Muscle layer of duodenum (tissue), 2 donors: ENCODE measurements around the gene SLC25A1.

Experiments used
- H3K27ac ChIP-seq: one replicate; pipeline ENCODE4 v1.7.0; 2013; ENCODE audit warnings: mild to moderate bottlenecking, low read length
- H3K27me3 ChIP-seq: one replicate; pipeline ENCODE4 v1.7.0; 2013; ENCODE audit warnings: low read depth, mild to moderate bottlenecking, control low read depth, low read length
- H3K36me3 ChIP-seq, 2 donors: one replicate each; pipeline ENCODE4 v1.7.0; 2013; ENCODE audit warnings: low read length in 2 of 2, control low read depth in 1 of 2, mild to moderate bottlenecking in 1 of 2; ENCODE audit not compliant: insufficient read depth in 2 of 2, control insufficient read depth in 1 of 2
- H3K4me1 ChIP-seq, 2 donors: one replicate each; pipeline ENCODE4 v1.7.0; 2013; ENCODE audit warnings: low read length in 2 of 2, mild to moderate bottlenecking in 2 of 2, control low read depth in 1 of 2, moderate library complexity in 1 of 2; ENCODE audit not compliant: insufficient read depth in 2 of 2, control insufficient read depth in 1 of 2
- H3K4me3 ChIP-seq, 2 donors: one replicate each; pipeline ENCODE4 v1.7.0; 2013; ENCODE audit warnings: low read length in 2 of 2, low read depth in 1 of 2, mild to moderate bottlenecking in 1 of 2
- H3K9me3 ChIP-seq, 2 donors: one replicate each; pipeline ENCODE4 v1.7.0; 2013; ENCODE audit warnings: low read length in 2 of 2, control low read depth in 1 of 2, mild to moderate bottlenecking in 1 of 2; ENCODE audit not compliant: control insufficient read depth in 1 of 2
- donor health status: healthy.

SLC25A1 gene

DNA sequence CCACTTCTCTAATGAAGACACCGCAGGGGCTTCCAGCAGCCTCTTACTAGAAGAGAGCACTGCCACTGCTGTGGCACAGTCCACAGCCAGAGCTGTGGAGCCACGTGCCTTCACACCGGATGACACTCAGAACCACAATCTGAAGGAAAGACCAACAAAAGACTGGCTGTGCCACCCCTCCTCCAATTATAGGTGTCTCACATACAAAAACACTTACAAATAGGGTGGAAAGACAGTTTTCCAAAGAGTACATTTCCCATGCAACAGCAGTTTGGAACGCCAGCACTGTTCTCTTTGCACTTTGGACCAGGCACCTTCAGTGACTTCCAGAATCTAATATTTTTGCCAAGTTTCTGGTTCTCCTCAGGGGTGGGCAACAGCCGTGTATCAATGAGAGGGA is 38.0 kb upstream of the SLC25A1 start:
- Histone ChIP-seq H3K27ac (no peak overlapping the region), H3K27me3 (no peaks in the 10 kb centered on the region), H3K9me3 (no peaks in the 10 kb centered on the region), H3K4me3 (no peak overlapping the region), H3K4me1 (no peaks in the 10 kb centered on the region), H3K36me3 (peaks cover 0 to 19% of the 10 kb centered on the region in 2 donors)

DNA sequence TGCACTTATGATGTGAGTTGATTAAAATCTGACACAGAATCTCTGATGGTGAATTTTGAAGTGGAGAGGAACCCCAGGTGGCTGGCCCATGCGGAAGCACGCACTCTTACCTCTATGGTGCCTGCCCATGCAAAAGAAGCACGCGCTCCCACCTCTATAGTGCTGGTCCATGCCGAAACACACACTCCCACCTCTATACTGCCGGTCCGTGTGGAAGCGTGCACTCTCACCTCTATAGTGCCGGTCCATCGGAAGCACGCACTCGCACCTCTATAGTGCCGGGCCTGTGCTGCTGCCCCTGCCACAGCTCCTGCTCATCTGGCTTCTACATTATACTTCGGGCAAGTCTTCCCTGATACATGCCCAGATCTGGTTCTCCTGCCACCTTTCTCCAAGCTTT is 36.8 kb upstream of the SLC25A1 start:
- no peaks in the 10 kb centered on the region for H3K4me1 ChIP-seq
- no peak overlapping the region for H3K27ac ChIP-seq
- no peaks in the 10 kb centered on the region for H3K9me3 ChIP-seq
- H3K27me3 ChIP-seq: no peaks in the 10 kb centered on the region
- H3K36me3 ChIP-seq: peaks cover 0 to 7% of the 10 kb centered on the region in 2 donors
- no peak overlapping the region for H3K4me3 ChIP-seq

DNA sequence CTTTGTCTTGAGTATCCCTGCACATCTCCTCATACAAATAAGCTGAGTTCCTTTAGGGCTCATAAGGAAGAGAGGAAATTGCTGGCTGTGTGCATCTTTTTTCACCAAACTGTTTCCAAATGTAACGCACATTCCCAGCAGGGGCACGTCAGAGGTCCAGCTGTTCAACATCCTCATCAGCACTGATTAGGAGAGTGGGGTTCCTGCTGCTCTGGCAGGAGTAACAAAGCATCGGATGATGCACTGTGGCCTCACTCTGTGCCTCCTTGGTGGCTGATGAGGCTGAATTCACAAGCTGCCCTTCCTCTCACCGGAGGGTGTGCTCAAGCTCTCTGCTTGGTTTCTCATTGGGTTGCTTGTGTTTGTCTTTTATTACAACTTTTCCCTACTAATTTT is 35.5 kb upstream of the SLC25A1 start:
- H3K27ac ChIP-seq: no peak overlapping the region

DNA sequence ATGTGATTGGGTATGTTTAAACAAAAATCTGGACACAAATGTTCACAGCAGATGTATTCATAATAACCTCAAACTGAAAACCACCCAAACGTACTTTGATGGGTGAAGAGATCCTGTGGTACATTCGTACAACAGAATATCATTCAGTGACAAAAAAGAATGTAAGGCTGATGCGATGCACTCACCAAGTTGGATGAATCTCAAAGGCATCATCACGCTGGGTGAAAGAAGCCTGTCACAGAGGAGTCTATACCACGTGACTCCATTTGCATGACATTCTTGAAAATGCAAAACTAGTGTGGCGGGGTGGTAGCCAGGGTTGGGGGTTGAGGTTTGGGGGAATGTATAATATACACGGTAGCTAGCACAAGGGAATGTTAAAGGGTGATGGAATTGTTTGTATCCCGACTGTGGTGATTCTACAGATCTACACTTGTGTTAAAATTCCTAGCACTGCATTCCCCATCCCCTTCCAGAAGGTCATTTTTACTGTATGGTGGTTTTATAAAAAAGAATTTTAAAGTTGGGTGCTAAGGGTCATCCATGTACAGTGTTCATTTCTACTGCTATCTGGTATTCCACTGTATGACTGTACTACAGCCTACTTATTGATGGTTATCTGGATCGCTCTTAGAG is 35.0 kb upstream of the SLC25A1 start:
- H3K36me3 ChIP-seq: peaks cover 0 to 17% of the 10 kb centered on the region in 2 donors
- H3K9me3 ChIP-seq: no peaks in the 10 kb centered on the region
- no peaks in the 10 kb centered on the region for H3K27me3 ChIP-seq
- H3K4me1 ChIP-seq: no peaks in the 10 kb centered on the region
- no peak overlapping the region for H3K4me3 ChIP-seq
- H3K27ac ChIP-seq: no peak overlapping the region

More for the DNA sequence above, 35.5 kb upstream of the SLC25A1 start:
- no peaks in the 10 kb centered on the region for H3K9me3 ChIP-seq
- no peaks in the 10 kb centered on the region for H3K4me1 ChIP-seq
- no peak overlapping the region for H3K4me3 ChIP-seq
- H3K27me3 ChIP-seq: no peaks in the 10 kb centered on the region
- H3K36me3 ChIP-seq: peaks cover 0 to 12% of the 10 kb centered on the region in 2 donors

DNA sequence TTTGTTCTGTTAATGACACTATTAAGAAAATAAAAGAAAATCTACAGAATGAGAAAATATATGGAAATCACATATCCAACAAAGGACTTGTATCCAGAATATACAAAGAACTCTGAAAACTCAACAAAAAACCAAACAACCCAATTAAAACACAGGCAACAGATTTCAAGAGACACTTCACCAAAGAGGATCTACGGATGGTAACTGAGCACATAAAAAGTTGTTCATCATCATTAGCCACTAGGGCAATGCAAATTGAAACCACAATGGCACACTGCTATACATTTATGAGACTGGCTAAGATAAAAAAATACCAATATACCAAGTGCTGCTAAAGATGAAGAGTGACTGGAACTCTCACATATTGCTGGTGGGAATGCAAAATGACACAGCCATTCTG is 34.5 kb upstream of the SLC25A1 start:
- Histone ChIP-seq H3K9me3 (no peaks in the 10 kb centered on the region), H3K4me1 (no peaks in the 10 kb centered on the region), H3K36me3 (peaks cover 0 to 18% of the 10 kb centered on the region in 2 donors), H3K27ac (no peak overlapping the region), H3K27me3 (no peaks in the 10 kb centered on the region), H3K4me3 (no peak overlapping the region)

DNA sequence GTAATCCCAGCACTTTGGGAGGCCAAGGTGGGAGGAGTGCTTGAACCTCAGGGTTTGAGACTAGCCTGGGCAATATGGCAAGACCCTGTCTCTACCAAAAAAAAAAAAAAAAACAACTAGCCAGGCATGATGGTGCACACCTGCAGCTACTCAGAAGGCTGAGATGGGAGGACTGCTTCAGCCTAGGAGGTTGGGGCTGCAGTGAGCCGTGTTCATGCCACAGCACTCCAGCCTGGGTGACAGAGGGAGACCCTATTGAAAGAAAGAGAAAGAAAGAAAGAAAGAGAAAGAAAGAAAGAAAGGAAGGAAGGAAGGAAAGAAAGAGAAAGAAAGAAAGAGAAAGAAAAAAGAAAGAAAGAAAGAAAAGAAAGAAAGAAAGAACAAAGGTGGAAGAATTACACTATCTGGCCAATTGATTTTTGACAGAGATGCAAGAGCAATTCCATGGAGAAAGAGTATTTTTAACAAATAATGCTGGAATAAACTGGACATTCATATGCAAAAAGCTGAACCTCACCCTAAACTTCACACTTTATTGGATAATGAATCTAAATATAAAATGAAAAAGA is 33.9 kb upstream of the SLC25A1 start:
- no peak overlapping the region for H3K27ac ChIP-seq

DNA sequence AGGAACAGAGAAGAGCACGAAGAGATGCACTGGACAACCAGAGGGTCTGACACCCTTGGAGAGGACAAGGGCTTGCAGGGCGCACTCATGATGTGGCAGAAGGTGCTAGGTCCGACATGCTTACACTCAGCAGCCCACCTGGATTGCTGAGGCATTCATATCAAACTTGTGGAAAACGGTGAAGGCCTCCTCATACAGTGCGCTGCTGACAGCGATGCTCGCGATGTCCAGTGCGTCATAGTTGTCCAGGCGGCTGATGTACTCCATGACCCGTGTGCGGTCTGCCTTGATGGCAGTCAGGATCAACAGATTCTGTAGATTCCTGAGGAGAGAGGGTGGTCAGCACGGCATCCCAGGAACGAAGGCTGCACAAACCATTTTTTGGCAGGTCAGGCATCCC is 31.7 kb upstream of the SLC25A1 start:
- no peak overlapping the region for H3K4me3 ChIP-seq
- no peaks in the 10 kb centered on the region for H3K27me3 ChIP-seq
- no peaks in the 10 kb centered on the region for H3K9me3 ChIP-seq
- no peaks in the 10 kb centered on the region for H3K4me1 ChIP-seq
- no peak overlapping the region for H3K27ac ChIP-seq
- H3K36me3 ChIP-seq: peaks cover 0 to 18% of the 10 kb centered on the region in 2 donors

More for the DNA sequence above, 33.9 kb upstream of the SLC25A1 start:
- H3K4me1 ChIP-seq: no peaks in the 10 kb centered on the region
- H3K36me3 ChIP-seq: peaks cover 0 to 18% of the 10 kb centered on the region in 2 donors
- H3K27me3 ChIP-seq: no peaks in the 10 kb centered on the region
- no peak overlapping the region for H3K4me3 ChIP-seq
- no peaks in the 10 kb centered on the region for H3K9me3 ChIP-seq

DNA sequence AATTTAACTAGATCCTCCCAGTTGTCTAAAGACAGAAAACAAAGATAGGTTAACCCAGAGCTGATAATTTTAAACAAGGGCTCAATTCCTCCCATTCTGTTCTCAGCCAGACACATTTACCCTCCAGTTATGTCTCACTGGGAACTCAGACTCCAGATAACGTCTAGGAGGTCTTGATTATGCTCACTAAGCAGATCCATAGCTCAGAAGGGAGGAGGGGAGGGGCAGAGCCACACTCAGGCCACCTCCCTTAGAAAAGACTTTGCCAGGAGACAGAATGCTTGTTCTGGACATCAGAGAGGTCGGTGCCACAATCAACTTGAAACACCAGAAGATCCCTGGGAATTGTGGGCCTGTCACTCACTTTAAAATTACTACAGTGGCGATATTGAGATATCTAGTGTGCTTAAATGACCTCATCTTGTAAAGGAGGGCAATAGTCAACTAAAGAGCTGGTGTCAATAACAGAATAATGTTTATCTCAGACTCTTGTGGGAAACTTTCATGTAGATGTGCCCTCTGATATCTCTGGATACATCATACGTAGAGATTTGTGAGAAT is 29.8 kb upstream of the SLC25A1 start:
- H3K36me3 ChIP-seq: peaks cover 0 to 18% of the 10 kb centered on the region in 2 donors
- H3K9me3 ChIP-seq: no peaks in the 10 kb centered on the region
- H3K27me3 ChIP-seq: no peaks in the 10 kb centered on the region
- H3K27ac ChIP-seq: no peak overlapping the region
- H3K4me1 ChIP-seq: no peaks in the 10 kb centered on the region
- H3K4me3 ChIP-seq: no peak overlapping the region

DNA sequence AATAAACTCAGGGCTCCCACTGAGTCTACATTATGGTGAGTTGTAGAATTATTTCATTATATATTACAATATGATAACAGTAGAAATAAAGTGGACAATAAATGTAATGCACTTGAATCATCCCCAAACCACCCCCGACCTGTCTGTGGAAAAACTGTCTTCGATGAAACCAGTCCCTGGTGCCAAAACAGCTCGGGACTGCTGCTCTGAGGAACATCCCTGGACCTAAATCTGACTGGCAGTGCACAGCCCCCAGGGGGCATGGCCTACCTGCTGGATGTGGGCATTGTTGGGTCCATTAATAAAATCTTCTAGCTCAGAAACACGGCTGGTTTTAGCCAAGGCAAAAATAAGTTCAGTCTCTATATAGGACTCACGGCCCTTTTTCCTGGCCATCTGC is 29.3 kb upstream of the SLC25A1 start:
- Histone ChIP-seq H3K27me3 (no peaks in the 10 kb centered on the region), H3K4me1 (no peaks in the 10 kb centered on the region), H3K36me3 (peaks cover 0 to 18% of the 10 kb centered on the region in 2 donors), H3K4me3 (no peak overlapping the region), H3K27ac (no peak overlapping the region), H3K9me3 (no peaks in the 10 kb centered on the region)

DNA sequence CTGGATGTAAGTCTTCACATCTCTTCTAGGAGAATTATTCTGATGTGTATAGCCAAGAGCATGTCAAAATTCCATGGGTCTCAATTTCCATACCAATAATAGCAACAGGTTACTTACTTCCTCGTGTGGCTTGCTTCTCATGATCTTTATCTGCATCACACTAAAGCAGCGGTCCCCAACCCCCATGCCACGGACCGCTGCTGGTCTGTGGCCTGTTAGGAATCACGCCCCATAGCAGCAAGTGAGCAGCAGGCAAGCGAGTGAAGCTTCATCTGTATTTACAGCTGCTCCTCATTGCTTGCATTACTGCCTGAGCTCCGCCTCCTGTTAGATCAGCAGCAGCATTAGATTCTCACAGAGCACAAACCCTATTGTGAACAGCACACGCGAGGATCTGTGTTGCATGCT is 28.9 kb upstream of the SLC25A1 start:
- H3K27me3 ChIP-seq: no peaks in the 10 kb centered on the region
- no peaks in the 10 kb centered on the region for H3K4me1 ChIP-seq
- H3K4me3 ChIP-seq: no peak overlapping the region
- no peak overlapping the region for H3K27ac ChIP-seq
- H3K36me3 ChIP-seq: peaks cover 0 to 18% of the 10 kb centered on the region in 2 donors
- H3K9me3 ChIP-seq: no peaks in the 10 kb centered on the region

DNA sequence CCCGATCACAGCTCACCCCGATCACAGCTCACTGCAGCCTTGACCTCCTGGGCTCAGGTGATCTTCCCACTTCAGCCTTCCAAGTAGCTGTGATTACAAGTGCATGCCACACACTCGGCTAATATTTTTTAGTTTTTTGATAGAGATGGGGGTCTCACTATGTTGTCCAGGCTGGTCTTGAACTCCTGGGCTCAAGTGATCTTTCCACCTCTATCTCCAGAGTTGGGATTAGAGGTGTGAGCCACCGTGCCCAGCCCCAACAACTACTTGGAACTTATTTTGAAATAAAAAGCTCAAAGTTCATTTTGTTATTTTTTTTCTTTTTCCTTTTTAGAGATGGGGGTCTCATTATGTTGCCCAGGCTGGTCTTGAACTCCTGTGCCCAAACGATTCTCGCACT is 27.8 kb upstream of the SLC25A1 start:
- no peaks in the 10 kb centered on the region for H3K27me3 ChIP-seq
- no peak overlapping the region for H3K27ac ChIP-seq
- no peak overlapping the region for H3K4me3 ChIP-seq
- H3K36me3 ChIP-seq: peaks cover 0 to 18% of the 10 kb centered on the region in 2 donors
- H3K4me1 ChIP-seq: no peaks in the 10 kb centered on the region
- no peaks in the 10 kb centered on the region for H3K9me3 ChIP-seq
